ENCODE data around the gene NOD2. TPM values are rescaled to one million over a fixed set of nuclear protein-coding genes. Genes with fewer than 3 reads are reported as not detected.

Gene NOD2
- total RNA-seq, 4 donors from 2014 or later: 0.40 to 1.6 (median 0.68) TPM

DNA sequence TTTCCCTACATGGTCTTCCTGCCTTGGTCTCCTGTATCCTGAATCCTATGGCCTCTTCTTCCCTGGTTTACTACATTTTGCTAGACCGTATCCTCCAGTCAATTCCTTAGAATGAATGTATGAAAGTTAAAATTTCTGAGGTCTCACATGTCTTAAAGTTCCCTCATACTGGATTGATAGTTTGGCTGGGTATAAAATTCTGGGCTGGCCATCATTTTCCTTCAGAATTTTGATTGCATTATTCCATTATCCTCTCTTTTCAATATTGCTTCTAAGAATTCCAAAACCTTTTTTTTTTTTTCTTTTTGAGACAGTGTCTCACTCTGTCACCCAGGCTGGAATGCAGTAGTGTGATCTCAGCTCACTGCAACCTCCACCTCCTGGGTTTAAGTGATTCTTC is 10.8 kb downstream of the NOD2 start:
- H3K27me3 ChIP-seq: no peaks in the 10 kb centered on the region
- H3K27ac ChIP-seq: no peak overlapping the region
- 87 to 93% methylated on average over 1 of the region's 1 CpG for WGBS, 2 donors
- H3K36me3 ChIP-seq: no peaks in the 10 kb centered on the region
- no peaks in the 10 kb centered on the region for H3K9me3 ChIP-seq
- H3K4me3 ChIP-seq (replicated peaks in 1 of 3): no peak overlapping the region
- intact Hi-C loops (cut with DNase I): no loop called here
- H3K4me1 ChIP-seq: no peaks in the 10 kb centered on the region
- no peak for TF ChIP-seq POLR2A (IDR thresholded peaks at IDR 0.05)
- DNase-seq: no peak

DNA sequence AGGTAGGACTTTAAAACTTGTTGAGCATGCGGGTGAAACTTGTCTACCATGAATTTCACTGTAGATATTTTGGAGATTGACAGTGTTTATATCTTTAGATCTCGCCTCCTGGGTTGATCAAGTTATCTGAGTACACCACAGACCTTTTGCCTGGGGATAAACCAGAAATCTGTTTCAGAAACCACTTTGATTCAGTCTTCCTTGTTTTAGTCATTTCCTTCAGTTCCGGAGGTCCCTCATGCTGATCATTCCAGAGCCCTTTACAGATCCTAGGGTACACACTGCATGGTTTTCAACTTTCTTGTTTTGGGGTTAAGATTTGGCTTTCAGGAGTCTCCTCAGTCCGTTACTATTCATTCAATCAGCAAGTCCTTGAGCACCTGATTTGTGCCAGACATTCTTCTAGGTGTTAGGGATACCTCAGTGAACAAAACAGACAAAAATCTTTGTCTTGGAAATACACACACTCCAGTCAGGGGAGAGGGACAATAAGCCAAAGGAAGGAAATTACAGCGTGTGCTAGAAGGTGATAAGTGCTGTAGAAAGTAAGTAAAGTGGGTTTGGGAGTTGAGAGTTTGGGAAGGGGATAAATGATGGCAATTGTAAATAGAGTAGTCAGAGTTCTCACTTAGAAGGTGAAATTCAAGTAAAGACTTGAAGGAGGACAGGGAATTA is 12.2 kb downstream of the NOD2 start:
- H3K4me1 ChIP-seq: no peaks in the 10 kb centered on the region
- intact Hi-C loops (cut with DNase I): no loop called here
- no peak for TF ChIP-seq CTCF (IDR thresholded peaks at IDR 0.05)
- no peak for TF ChIP-seq POLR2A (IDR thresholded peaks at IDR 0.05)
- no peak overlapping the region for H3K4me3 ChIP-seq (replicated peaks in 1 of 3)
- no peaks in the 10 kb centered on the region for H3K9me3 ChIP-seq
- H3K36me3 ChIP-seq: no peaks in the 10 kb centered on the region
- 66 to 72% methylated on average over 5 of the region's 5 CpGs for WGBS, 2 donors
- H3K27ac ChIP-seq: no peak overlapping the region
- no peaks in the 10 kb centered on the region for H3K27me3 ChIP-seq
- DNase-seq: no peak

- no peaks in the 10 kb centered on the region for H3K4me1 ChIP-seq
- no peaks in the 10 kb centered on the region for H3K27me3 ChIP-seq
- no peaks in the 10 kb centered on the region for H3K9me3 ChIP-seq
- WGBS, 2 donors: 51 to 57% methylated on average over 3 of the region's 3 CpGs
- no peaks in the 10 kb centered on the region for H3K36me3 ChIP-seq
- TF ChIP-seq POLR2A (IDR thresholded peaks at IDR 0.05) (no peak), CTCF (IDR thresholded peaks at IDR 0.05) (no peak)
- no peak for DNase-seq
- intact Hi-C loops (cut with DNase I): no loop called here
- no peak overlapping the region for H3K4me3 ChIP-seq (replicated peaks in 1 of 3)
- no peak overlapping the region for H3K27ac ChIP-seq
These were observed 12.8 kb downstream of the NOD2 start for GRCh38 chr16:50706250-50706649.

DNA sequence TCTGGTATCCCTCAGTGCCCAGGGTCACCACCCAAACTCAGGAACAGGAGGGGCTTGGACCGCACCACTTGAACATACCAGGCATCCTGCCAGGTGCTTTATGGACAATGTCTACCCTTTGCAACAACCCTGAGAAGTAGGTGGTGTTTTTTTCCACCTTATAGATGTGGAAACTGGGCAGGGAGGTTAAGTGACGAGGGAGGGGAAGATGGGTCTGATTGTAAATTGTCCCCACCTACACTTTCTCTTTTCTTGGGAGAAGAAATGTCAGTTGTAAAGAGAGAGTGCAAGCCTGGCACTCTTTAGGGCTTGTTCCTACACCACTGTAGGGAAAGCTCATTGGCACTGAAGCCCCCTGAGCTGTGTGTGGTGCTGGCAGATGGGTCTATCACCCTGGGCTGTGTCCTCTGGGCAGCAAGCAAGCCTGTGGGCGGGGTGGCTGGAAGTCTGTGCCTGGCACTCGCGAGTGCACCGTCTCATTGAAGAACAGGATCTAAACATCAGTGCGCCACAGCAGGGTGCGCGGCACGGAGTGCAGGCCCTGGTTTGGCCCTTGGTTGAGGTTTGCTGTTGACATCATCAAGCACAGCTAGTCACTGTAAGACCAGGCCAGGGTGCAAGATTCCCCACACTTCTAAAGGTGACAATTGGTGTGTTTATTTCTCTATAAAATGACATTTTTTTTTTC is 15.1 kb downstream of the NOD2 start:
- Histone ChIP-seq H3K27ac (no peak overlapping the region), H3K36me3 (no peaks in the 10 kb centered on the region), H3K9me3 (no peaks in the 10 kb centered on the region), H3K27me3 (no peaks in the 10 kb centered on the region), H3K4me3 (replicated peaks in 1 of 3) (no peak overlapping the region), H3K4me1 (no peaks in the 10 kb centered on the region)
- intact Hi-C loops (cut with DNase I): no loop called here
- DNase-seq: no peak
- 77 to 83% methylated on average over 10 of the region's 10 CpGs for WGBS, 2 donors
- TF ChIP-seq POLR2A (IDR thresholded peaks at IDR 0.05) (no peak), CTCF (IDR thresholded peaks at IDR 0.05) (no peak)

- WGBS, 2 donors: 68 to 77% methylated on average over 8 of the region's 8 CpGs
- intact Hi-C loops (cut with DNase I): no loop called here
- DNase-seq: no peak
- Histone ChIP-seq H3K27ac (no peak overlapping the region), H3K4me1 (no peaks in the 10 kb centered on the region), H3K27me3 (no peaks in the 10 kb centered on the region), H3K36me3 (no peaks in the 10 kb centered on the region), H3K4me3 (replicated peaks in 1 of 3) (no peak overlapping the region), H3K9me3 (no peaks in the 10 kb centered on the region)
- TF ChIP-seq POLR2A (IDR thresholded peaks at IDR 0.05) (no peak), CTCF (IDR thresholded peaks at IDR 0.05) (no peak)
These were observed 15.8 kb downstream of the NOD2 start for GRCh38 chr16:50709061-50709684.

Measured in thyroid gland (tissue), 4 donors.